DMS53 (cell line): ENCODE data around the gene ZDHHC6.
"Not testable (repeated sequence)": the region's sequence is repeated elsewhere in the genome, so short reads cannot be mapped to it uniquely, and the experiment has no call there.

Experiments
- DNase-seq: peaks from one replicate; lab custom pipeline; 2025; lab: John Stamatoyannopoulos, UW

Gene ZDHHC6

DNA sequence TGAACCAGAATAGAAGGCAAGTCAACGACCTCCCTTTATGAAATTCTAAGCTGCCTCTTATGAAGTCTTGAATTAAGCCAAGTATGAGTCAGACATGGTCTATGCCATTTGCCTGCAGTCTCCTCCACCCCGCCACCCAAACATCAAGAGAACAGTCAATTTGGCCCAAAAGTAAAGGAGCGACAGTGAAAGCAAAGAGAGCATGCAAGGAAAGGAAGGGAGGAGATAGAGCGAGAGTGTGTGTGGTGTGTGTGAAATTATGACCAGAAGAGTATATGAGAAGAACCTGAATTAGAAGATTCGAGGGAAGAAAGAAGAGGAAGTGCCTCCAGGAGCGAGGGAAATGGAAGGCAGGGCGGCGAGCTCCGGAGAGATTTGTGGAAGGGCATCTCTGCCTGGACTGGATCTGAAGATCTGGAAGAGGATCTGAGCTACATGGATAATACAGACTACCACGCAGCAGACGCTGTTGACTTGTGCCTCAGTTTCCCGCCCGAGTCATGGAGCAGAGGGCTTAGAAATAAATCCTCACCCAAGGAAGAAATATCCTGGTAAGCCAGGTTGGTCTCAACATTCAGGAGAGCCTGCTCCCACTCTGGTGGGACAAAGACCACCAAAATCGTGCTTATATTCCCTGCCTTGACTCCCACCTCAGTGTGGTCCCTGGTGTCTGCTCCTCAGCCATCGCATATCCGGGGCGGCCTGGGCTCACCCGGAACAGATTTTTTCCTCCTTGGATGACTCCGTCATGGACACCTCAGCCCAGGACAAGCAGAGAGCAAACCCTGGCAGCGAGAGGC is 459 bp downstream of the ZDHHC6 start:
- DNase-seq, result peak; percentile 44

DNA sequence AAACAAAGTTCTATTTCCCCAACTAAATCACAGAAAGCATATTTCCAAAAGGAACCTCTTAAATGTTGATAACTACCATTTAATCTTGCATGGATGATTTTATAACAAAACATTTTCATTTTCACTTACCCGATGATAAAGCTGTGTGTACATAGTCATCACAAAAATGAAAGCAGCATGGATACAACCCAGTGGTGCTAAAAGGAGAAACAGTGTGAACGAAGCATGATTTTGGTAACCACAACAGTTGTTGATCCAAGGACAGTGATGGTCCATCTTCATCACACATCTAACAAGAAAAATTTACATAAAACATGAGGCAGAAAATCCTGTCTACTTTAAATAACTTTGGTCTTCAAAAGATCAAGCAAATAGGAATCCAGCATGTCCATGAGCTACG is 4.7 kb downstream of the ZDHHC6 start:
- DNase-seq, result no peak

DNA sequence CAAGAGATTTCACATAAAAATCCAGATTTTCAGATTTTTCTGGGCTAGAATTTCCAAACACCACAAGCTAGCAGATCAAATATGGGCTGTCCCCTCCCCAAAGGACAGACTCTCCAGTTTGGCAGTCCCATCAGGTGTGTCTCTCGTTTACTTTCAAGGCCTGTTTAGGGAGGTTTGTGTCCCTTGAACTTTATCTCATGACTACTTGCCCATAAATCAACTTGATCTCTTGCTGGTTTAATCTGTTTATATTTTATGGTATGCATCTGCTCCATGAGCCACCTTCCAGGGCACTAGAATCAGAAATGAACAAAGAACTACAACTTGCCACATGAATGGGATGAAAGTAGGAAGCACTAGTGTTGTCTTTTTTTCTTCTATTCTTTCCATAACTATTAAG is 5.2 kb downstream of the ZDHHC6 start:
- DNase-seq, result no peak

DNA sequence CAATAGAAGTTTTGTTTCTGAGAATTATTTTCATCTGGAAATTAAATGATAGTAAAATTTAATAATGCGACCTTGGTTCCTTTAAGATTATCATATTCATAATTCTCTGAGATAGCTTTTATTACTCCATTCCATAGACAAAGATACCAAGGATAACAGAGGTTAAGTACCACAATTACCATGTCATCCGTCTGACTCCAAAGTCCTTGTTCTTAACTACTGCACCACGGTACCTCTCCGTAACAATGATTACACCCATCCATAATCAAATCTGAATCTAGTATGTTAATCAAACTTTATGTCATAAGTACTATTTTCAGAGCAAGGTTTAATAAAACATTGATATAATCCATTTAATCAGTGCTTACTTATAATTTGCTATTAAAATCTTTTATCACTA is 8.4 kb downstream of the ZDHHC6 start:
- no peak for DNase-seq

DNA sequence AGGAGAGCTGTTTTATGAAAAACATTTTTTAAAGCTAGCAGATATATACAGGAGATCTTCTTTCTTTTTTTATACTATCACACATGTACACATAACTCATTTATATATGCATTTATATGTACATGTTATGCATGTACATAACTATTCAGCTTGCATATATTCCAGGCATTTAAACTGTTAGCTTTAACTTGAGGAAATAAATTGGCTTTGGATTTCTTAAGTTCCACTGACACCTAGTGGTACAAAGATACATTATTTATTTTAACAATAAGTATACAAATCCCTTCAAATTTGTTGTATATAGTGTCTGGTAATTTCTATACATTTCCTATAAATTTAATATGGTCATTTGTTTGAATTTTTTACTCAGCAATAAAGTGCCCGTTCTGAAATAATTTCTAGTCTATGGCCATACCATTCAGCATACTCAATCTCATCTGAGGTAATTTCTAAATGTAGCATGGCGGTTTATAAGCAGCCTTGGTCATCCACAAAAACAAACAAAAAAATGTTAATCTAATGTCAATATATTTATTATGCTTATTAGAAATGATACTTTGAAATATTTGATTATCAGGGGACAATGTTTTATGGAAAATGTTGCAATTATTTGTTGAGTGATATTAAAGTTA is 11.6 kb downstream of the ZDHHC6 start:
- DNase-seq, result peak; percentile 71

DNA sequence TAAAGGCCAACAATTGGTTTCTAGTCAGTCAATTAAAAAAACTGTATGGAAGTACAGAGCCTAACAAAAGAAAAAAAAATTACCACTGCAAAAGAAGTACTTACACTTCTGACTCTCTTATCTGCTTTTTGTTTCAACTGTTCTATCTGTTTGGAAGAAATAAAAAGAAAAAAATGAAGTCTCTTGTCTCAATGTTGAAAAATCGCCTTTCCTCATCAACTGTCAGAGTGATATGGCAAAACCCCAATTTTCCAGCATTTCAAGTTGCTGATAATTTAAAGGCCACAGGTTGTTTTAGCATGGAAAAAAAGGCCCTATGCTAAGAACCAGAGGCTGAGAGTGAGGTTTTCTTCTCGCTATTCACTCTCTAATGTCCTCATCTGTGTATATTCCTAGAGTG is 13.6 kb downstream of the ZDHHC6 start:
- no peak for DNase-seq

DNA sequence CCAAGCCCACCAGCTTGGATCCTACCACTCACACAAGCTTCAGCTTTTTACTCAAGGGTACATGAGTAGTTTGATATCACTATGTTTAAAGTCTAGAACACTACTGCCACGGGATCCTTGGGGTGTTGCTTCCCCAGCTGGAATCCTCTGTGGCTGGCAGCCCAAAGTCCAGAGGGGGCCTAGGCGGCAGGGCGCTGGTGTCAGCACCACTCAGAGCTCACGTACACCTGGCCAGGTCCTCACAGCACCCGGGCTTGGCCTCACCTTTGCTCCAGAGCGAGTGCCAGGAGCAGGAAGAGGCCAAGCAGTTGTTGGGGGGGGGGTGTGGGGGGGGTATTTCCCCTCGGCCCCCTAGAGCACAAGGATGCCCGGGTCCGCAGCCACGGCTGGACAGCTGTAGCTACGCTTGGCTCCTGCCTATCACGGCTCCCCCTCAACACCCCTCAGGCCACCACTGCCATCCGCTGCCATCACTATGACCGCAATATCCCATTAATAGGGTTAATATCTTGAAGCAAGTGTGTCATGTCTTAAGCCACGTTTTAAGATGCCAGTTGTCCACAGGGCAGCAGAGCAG is 17.0 kb downstream of the ZDHHC6 start:
- no peak for DNase-seq

DNA sequence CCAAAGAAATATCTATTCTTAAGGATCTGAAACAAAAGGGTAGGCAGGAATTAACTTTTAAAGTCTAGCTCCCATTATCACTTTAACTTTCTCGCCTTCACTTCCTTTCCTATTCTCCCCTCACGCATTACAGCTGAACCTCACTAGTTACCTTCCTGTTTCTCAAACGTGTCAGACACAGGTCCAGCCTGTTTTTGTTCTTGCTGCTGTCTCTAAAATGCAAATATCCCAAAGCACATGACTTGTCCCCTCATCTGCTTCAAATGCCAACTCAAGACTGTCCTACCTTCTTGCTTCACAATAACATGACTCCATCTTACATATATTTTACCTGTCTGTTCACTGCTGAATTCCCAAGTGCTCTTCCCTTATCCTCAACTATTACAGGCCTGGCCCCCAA is 17.6 kb downstream of the ZDHHC6 start:
- DNase-seq, result no peak

DNA sequence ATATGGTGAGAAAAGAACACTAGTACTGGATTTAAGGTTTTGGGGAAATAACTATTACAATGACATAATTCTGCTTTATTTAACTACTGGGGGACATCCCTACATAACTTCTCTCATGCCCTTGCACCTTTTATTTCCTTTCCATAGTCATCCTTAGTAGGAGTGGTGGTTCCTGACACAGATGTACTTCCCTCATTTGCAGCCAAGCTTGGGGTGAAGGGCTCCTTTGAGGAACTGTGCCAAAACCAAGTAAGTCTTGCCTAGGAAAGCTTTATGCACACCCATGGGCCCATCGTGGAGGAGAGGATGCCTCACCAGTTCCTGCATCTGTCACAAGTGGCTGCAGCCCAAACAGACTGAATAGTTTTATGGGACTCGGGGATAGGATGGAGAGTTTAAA is 20.6 kb downstream of the ZDHHC6 start:
- DNase-seq, result no peak

DNA sequence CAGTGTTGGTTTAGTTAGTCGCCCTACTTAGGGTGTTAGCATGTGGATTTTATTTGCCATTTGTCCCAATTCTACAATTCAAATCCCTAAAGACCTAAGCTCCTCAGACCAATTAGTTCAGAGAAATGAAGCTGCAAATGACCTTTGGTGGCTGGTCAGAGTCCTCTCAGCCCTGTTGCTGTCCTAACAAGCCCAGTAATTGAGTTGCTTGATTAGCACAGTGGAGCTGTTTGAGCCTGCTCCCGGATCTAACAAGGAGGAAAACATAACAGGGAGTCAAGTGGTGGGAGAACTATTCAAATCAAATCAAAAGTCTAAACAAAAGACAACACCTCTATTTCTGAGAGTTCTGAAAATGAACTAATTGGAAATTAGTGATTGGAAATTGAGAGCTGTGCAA is 22.1 kb downstream of the ZDHHC6 start:
- DNase-seq, result no peak

DNA sequence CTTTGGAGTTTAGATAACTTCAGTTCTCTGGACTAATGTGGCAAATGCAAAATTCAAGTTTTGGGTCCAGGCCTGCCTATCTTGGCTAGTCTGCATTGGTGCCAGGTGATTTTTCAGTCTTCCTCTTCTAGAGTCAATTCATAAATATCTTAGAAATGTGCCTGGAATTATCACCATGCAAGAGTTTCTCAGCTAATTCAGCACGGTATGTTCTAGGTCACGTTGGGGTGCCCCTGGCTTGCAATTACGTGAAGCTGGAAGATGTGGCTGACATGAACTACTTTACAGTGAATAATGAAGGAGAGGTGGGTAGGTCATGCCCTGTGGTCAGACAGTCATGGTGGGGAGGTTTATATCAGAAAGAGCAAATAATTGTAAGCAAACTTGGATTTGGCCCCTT is 25.0 kb downstream of the ZDHHC6 start:
- DNase-seq, result no peak

DNA sequence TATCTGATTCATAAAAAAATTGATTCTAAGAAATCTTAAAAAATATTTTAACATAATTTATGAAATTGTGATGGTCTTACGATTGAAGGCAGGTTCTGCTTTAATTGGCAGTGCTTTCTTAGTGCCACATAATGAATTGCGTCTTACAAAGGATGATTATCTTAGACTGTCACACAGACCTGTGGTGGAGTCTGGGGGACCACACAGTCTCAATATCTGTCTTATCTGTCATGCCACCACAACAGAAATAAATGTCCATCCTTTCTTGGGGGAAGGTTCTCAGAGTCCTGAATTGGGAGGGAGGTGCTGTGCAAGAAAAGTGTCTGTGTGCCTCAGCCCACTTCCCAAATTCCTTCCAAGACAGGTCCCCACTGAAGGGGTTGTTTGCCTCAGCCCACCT is 34.0 kb downstream of the ZDHHC6 start:
- DNase-seq, result no peak

DNA sequence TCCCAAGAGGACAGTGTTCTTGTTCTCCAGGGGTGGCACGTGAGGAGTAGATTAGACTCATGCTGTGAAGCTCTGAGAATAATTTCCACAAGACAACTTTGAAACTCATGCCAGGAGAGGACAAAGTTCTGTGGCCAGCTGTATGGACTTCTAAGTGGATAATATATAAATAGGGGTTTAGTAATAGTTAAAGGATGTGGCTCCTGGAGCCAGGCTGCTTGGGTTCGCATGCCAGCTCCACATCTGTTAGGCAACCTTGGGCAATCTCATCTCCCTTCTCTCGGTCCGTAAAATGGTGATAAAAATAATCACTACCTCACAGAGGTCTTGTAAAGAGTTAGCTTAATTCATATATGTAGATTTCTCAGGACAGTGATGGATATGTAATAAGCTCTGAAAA is 37.0 kb downstream of the ZDHHC6 start:
- no peak for DNase-seq

DNA sequence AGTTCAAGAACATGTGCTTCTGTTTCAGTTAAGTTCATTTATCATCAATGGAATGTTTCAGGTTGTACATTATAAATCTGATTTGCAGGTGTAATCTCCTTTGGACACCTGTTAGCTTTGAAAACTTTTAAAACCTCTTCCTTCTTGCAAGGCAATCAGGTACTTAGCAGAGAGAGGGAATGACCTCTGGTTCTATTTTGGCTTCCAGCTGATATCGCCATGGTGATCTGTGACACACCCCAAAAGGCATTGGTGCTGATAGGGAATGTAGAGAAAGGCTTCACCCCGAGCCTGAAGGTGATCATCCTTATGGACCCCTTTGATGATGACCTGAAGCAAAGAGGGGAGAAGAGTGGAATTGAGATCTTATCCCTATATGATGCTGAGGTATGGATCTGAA is 37.4 kb downstream of the ZDHHC6 start:
- DNase-seq, result no peak

DNA sequence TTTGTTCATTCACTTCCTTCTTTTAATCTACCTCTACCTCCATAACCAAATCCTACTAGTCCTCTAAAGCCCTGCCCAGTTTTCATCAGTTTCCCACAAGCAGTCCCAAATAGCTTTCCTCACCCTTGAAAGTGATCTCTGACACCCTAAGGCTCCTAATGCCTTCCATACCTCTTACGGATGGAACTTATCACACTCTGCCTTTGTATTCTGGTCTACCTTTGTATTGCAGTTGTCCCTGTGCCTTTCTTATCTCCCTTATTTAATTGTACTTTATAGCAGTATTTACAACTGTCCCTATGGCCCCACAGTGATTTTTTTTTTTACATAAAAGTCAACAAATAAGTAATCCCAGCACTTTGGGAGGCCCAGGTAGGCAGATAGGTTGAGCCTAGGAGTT is 39.0 kb downstream of the ZDHHC6 start:
- no peak for DNase-seq

DNA sequence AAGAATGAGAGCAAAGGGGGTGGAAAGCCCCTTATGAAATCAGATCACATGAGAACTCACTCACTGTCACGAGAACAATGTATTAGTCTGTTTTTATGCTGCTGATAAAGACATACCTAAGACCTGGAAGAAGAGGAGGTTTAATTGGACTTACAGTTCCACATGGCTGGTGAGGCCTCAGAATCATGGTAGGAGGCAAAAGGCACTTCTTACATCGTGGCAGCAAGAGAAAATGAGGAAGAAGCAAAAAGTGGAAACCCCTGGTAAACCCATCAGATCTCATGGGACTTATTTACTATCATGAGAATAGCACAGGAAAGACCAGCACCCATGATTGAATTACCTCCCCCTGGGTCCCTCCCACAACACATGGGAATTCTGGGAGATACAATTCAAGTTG is 39.9 kb downstream of the ZDHHC6 start:
- DNase-seq, result not testable (repeated sequence)

DNA sequence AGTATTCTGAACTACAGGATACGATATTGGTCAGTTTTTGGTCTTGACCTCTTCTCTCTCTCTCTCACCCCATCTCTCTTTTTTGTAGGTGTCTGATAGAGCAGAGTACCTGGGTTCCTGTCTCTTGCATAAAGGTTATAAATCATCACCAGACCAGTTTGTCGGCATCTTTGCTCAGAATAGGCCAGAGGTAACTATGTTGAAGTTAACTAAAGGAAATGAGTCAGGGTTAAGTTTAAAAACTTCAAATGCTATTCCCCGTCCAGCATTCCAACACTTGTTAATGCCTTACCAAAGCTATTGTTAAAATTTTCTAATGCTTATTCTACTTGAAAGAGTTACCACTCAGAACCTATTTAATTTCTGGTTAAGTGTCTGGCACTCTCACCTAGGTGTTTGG is 42.1 kb downstream of the ZDHHC6 start:
- no peak for DNase-seq

DNA sequence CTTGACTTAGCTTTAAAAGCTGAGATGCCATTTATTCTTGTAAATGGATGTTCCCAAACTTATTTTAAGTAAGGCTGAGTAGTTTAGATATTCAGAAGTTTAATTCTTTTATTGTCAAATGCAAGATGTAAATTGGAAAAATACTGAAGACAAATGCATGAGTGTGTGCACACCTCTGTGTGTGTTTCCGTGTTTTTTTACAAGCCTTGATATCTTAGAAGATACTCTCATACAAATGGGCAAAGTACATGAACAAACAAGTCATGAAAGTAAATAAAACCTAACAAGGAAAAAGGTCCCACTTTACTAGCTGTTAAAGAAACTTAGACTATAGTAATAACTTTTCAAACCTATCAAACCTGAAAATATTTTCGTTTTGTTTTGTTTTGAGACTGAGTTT is 43.8 kb downstream of the ZDHHC6 start:
- DNase-seq, result no peak

DNA sequence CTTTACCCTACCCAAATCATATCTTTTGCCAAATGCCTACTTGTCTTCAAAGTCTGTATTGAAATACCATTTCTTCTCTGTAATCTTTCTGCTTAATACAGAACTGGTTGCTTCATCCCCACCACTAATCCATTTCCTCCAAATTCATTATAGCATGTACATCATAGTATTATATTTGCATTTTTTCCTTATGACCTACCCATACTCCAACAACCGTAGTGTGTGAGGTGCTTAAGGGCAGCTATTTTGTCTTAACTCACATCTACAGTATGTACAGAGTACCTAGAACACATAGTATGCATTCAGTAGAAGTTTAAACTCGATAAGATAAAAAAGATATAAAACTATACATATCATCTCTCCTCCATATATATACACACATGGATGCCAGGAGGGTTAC is 49.1 kb downstream of the ZDHHC6 start:
- no peak for DNase-seq

DNA sequence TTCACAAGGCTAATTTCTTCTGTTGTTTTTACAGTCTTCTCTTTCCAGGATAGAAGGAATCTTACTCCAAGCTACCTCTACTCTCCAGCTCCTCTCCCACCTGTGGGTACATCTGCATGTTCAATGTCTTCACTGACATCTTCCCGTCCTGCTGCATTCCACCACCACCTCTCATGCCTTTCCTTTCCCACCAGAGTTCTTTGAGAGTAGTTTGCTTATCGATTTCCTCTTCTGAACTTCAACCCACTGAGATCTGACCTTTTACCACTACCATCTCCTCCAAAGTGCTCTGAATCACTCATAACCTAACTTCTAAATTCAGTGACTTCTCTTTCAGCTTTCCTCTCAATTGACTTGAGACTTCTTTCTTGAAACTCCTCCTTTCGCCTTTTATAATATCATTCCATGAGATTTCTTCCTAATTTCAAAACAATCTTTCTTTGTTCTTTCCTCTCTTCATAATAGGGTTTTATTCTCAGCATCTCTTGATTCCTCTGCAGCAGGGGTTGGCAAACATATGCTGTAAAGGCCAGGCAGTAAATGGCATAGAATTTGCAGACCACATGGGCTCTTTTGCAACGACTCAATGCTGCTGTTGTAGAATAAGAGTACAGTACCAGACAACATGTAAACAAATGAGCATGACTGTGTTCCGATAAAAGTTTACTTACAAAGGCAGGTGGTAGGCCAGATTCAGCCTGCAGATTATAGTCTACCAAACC is 50.7 kb downstream of the ZDHHC6 start:
- no peak for DNase-seq

DNA sequence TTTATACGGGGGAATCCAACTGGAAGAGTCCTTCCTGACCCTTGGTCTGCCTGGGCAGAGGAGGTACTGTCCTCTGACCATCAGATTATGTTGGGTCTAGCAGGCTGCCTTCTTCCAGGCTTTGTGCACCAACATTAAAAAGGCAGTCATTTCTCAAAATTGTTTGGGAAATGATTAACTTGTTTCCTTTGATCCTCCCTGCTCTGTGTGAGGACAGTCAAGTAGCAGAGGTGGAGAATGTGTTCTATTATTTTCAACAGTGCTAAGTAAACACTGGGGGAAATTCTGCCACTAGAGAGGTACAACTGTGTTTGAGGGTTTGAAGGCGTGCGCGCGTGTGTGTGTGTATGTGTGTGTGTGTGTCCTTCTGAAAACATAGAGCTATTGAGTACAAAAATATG is 52.2 kb downstream of the ZDHHC6 start:
- DNase-seq, result peak; percentile 96

DNA sequence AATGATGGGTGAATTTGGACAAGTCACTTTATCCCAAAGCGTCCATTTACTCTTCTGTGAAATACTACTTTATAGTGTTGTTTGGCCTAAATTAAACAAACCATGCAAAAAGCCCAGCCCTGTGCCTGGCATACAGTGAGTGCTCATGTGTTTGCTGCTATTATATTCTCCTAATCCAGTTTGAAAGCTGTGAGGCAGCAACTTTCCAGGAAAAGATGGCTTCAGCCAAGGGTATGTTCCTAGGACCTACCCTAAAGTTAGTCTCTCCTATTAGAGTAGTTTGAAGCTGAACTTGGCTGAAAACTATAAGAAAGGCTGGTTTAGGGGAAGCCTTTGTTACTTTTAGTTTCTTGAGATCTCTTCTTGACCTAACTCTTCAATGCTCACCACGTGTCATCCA is 52.9 kb downstream of the ZDHHC6 start:
- no peak for DNase-seq

DNA sequence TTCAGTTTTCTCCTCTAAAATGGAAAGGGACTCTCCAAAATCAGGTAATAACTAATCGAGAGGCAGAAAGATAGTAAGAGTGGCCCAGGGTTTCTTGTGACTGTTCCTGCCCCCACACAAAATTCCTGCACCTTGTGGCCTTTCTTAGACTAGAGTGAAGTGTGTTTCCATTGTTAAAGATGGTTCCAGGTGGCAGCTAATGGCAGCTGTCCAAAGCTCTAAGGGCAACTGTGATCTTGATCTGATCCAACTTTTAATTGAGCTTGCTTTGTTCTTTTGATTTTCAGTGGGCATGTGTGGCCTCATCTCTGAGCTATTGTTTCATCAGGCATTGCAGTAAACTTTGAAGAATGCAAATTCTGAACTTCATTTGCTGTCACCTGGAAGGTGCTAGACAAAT is 53.4 kb downstream of the ZDHHC6 start:
- peak; percentile 23 for DNase-seq
